NAMALWA (cell line): ENCODE measurements around the gene SGCA.

Experiments used
- DNase-seq: peaks from one replicate; pipeline ENCODE4 v3.0.0-alpha.2; 2015; ENCODE audit warnings: low spot score

SGCA gene

GRCh38 chr17:50149417-50150353, 16.1 kb upstream of the SGCA start:
- peak; percentile 63 for DNase-seq

GRCh38 chr17:50150354-50151040, 15.3 kb upstream of the SGCA start, which contains the start of gene PPP1R9B:
TSS of gene PPP1R9B (minus strand) at chr17:50150677. CDS start at chr17:50150513, 164 bp downstream.
- DNase-seq, result no peak

- peak; percentile 91 for DNase-seq
These were observed 14.5 kb upstream of the SGCA start for GRCh38 chr17:50151041-50151936.

GRCh38 chr17:50151937-50152547, 13.8 kb upstream of the SGCA start:
- peak; percentile 72 for DNase-seq

- DNase-seq, result no peak
These were observed 13.1 kb upstream of the SGCA start for GRCh38 chr17:50152736-50153135.

GRCh38 chr17:50153650-50154575, 11.9 kb upstream of the SGCA start:
- no peak for DNase-seq

GRCh38 chr17:50154604-50155003, 11.2 kb upstream of the SGCA start:
- DNase-seq, result no peak

- DNase-seq, result no peak
These were observed 10.5 kb upstream of the SGCA start for GRCh38 chr17:50155115-50155819.

GRCh38 chr17:50157891-50158290, 7.9 kb upstream of the SGCA start:
- no peak for DNase-seq

GRCh38 chr17:50161023-50161910, 4.5 kb upstream of the SGCA start:
- DNase-seq, result peak; percentile 94

GRCh38 chr17:50161911-50162288, 3.9 kb upstream of the SGCA start:
- no peak for DNase-seq

- no peak for DNase-seq
These were observed 3.1 kb upstream of the SGCA start for GRCh38 chr17:50162466-50163254.

GRCh38 chr17:50163843-50164696, 1.7 kb upstream of the SGCA start:
- no peak for DNase-seq

- no peak for DNase-seq
These were observed 1.2 kb upstream of the SGCA start for GRCh38 chr17:50164697-50164988.

GRCh38 chr17:50165066-50165465, 739 bp upstream of the SGCA start:
- DNase-seq, result no peak

GRCh38 chr17:50165466-50165865, 339 bp upstream of the SGCA start:
- DNase-seq, result no peak

GRCh38 chr17:50166518-50167181, 845 bp downstream of the SGCA start:
- no peak for DNase-seq
